Neural progenitor cell (in vitro differentiated cells): ENCODE measurements around the gene IL2RA.

Experiments used
- CTCF ChIP-seq: fragments of 200-600 bp; sonication (generic); IDR thresholded peaks from 2 replicates; pipeline ENCODE4 v1.5.1; 2017; ENCODE audit warnings: antibody characterized with exemption, mild to moderate bottlenecking
- EZH2 ChIP-seq: fragments of 200-600 bp; sonication (generic); IDR thresholded peaks from 2 replicates; pipeline ENCODE4 v1.6.1; 2017; ENCODE audit warnings: antibody characterized with exemption, mild to moderate bottlenecking, moderate library complexity
- EZH2phosphoT487 ChIP-seq: fragments of 200-600 bp; sonication (generic); IDR thresholded peaks from 2 replicates; pipeline ENCODE4 v1.6.1; 2017; ENCODE audit warnings: antibody characterized with exemption

GRCh38 chr10:6108072-6108471, 45.9 kb upstream of the IL2RA start:
- TF ChIP-seq CTCF = no peak
- TF ChIP-seq EZH2 = no peak
- no peak for TF ChIP-seq EZH2phosphoT487
